ENCODE measurements around the gene EIPR1. TPM values are rescaled to one million over a fixed set of nuclear protein-coding genes. Genes with fewer than 3 reads are reported as not detected.

EIPR1 gene
- total and polyA plus RNA-seq, 10 of the 15 experiments (the other 5 are each of a cell fraction or from before 2014, with no cell fraction given) = 23.6 to 61.2 (median 42.2) TPM

DNA sequence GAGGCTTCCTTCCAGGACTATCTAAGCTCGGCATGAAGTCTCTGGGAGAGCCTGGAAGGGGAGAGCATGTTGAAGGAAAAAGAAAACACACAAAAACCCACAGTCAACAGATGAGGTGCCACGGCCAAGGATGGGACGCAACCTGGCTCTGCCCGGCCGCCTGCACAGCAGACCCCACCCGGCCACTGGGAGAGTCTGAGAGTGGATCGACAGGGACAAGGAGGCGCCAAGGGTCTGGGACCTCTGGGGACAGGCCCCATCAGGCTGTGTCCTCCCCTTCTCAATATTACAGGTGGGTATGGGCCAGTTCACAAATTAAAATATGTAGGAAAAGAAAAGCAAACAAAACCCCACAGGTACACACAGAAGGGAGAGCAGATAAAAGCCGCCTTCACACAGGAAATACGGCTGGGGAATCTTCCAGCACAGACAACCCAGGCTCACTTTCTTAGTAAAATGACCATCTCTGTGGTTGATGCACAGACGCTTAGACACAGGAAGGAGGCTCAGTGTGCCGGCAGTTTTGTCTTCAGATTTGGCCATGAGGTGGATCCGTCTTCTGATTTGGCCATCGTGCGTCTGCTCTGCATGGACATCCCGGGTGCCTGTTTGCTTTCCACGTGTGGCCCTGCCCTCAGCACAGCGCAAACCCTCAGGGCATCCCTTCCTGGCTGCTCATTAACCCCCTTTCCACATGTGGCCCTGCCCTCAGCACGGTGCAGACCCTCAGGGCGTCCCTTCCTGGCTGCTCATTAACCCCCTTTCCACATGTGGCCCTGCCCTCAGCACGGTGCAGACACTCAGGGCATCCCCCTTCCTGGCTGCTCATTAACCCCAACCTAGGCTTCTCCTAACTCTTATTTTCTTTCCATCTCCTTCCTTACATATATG is 138.4 kb downstream of the EIPR1 start:
- SMC1A ChIA-PET (ENCODE audit: uncharacterized antibody, unreplicated experiment) = interaction anchor here (5.7 kb wide), 1 partner anchor 15 kb away, joined by 25 read pairs; no protein-coding TSS in a partner anchor
- H3K27me3 ChIP-seq (replicated peaks in 1 of 2; ENCODE audit: control insufficient read depth in 2 of 2, insufficient read depth in 2 of 2, low read length in 1 of 2) = no peaks in the 10 kb centered on the region
- H3K27ac ChIP-seq (ENCODE audit: control insufficient read depth, insufficient read depth) = peak overlapping the region; percentile 52; the same call in 1 of the 2 replicates
- RAD21 ChIA-PET (ENCODE audit: unreplicated experiment) = no interaction called here
- DNase-seq (ENCODE audit: low read depth, low spot score) = no peak
- no peak overlapping the region for H2AFZ ChIP-seq (ENCODE audit: control insufficient read depth, low read depth, low read length)
- in situ Hi-C loops (cut with MboI) (no loop called here), intact Hi-C loops (cut with micrococcal nuclease; ENCODE audit: unreplicated experiment) (no loop called here)
- TF ChIP-seq, protein P1, sequence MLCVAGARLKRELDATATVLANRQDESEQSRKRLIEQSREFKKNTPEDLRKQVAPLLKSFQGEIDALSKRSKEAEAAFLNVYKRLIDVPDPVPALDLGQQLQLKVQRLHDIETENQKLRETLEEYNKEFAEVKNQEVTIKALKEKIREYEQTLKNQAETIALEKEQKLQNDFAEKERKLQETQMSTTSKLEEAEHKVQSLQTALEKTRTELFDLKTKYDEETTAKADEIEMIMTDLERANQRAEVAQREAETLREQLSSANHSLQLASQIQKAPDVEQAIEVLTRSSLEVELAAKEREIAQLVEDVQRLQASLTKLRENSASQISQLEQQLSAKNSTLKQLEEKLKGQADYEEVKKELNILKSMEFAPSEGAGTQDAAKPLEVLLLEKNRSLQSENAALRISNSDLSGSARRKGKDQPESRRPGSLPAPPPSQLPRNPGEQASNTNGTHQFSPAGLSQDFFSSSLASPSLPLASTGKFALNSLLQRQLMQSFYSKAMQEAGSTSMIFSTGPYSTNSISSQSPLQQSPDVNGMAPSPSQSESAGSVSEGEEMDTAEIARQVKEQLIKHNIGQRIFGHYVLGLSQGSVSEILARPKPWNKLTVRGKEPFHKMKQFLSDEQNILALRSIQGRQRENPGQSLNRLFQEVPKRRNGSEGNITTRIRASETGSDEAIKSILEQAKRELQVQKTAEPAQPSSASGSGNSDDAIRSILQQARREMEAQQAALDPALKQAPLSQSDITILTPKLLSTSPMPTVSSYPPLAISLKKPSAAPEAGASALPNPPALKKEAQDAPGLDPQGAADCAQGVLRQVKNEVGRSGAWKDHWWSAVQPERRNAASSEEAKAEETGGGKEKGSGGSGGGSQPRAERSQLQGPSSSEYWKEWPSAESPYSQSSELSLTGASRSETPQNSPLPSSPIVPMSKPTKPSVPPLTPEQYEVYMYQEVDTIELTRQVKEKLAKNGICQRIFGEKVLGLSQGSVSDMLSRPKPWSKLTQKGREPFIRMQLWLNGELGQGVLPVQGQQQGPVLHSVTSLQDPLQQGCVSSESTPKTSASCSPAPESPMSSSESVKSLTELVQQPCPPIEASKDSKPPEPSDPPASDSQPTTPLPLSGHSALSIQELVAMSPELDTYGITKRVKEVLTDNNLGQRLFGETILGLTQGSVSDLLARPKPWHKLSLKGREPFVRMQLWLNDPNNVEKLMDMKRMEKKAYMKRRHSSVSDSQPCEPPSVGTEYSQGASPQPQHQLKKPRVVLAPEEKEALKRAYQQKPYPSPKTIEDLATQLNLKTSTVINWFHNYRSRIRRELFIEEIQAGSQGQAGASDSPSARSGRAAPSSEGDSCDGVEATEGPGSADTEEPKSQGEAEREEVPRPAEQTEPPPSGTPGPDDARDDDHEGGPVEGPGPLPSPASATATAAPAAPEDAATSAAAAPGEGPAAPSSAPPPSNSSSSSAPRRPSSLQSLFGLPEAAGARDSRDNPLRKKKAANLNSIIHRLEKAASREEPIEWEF (IDR thresholded peaks at IDR 0.05; ENCODE audit: insufficient replicate concordance, low read depth, low read length) = no peak
- no peak for TF ChIP-seq HDGF (IDR thresholded peaks at IDR 0.05)
- TF ChIP-seq, protein P2, sequence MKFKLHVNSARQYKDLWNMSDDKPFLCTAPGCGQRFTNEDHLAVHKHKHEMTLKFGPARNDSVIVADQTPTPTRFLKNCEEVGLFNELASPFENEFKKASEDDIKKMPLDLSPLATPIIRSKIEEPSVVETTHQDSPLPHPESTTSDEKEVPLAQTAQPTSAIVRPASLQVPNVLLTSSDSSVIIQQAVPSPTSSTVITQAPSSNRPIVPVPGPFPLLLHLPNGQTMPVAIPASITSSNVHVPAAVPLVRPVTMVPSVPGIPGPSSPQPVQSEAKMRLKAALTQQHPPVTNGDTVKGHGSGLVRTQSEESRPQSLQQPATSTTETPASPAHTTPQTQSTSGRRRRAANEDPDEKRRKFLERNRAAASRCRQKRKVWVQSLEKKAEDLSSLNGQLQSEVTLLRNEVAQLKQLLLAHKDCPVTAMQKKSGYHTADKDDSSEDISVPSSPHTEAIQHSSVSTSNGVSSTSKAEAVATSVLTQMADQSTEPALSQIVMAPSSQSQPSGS (IDR thresholded peaks at IDR 0.05; ENCODE audit: low read length) = no peak
- no peak for TF ChIP-seq SMC3 (IDR thresholded peaks at IDR 0.05; ENCODE audit: borderline replicate concordance, low read length)
- TF ChIP-seq TARDBP (IDR thresholded peaks at IDR 0.05; ENCODE audit: borderline replicate concordance) = no peak
- TF ChIP-seq MTA3 (IDR thresholded peaks at IDR 0.05; ENCODE audit: borderline replicate concordance, low read length) = no peak
- peak; percentile 47 for TF ChIP-seq RUNX3 (IDR thresholded peaks at IDR 0.05; ENCODE audit: low read length)
- CTCF ChIA-PET = no interaction called here
- POLR2A ChIA-PET = no interaction called here
- no TSS peak for BruUV-seq (replicated peaks)
- H3K79me2 ChIP-seq (ENCODE audit: control insufficient read depth, insufficient read depth, low read length) = no peaks in the 10 kb centered on the region; the same call in 1 of the 2 replicates
- H3K4me1 ChIP-seq (ENCODE audit: control insufficient read depth, insufficient read depth, low read length) = peaks cover 34% of the 10 kb centered on the region
- no peak overlapping the region; the same call in 1 of the 2 replicates for H3K9ac ChIP-seq (ENCODE audit: control insufficient read depth, insufficient read depth, low read length)
- no peaks in the 10 kb centered on the region for H4K20me1 ChIP-seq (ENCODE audit: control insufficient read depth, insufficient read depth)
- peak; percentile 66 for ATAC-seq
- WGBS (ENCODE audit: insufficient coverage, insufficient replicate concordance, low lambda C conversion rate, missing lambda C conversion rate) = 13% methylated on average over 21 of the region's 21 CpGs
- peak overlapping the region; percentile 48 for H3K4me2 ChIP-seq (ENCODE audit: control insufficient read depth, insufficient read depth)
- no peak for FAIRE-seq
- no peaks in the 10 kb centered on the region; a peak in 1 of 4 replicates for H3K36me3 ChIP-seq (ENCODE audit: control insufficient read depth in 2 of 2, insufficient read depth in 2 of 2, low read length in 1 of 2)
- H3K9me3 ChIP-seq (replicated peaks; ENCODE audit: control insufficient read depth, insufficient read depth, low read length) = no peaks in the 10 kb centered on the region; the same call in 2 of the 3 replicates
- no peak overlapping the region for H3K4me3 ChIP-seq
